Brain pericyte (primary cell): ENCODE results near the gene FGF14.

Source experiments
- DNase-seq: peaks from one replicate; pipeline ENCODE4 v3.0.0-alpha.2; 2012; ENCODE audit warnings: low read depth, low spot score

The FGF14 gene

DNA sequence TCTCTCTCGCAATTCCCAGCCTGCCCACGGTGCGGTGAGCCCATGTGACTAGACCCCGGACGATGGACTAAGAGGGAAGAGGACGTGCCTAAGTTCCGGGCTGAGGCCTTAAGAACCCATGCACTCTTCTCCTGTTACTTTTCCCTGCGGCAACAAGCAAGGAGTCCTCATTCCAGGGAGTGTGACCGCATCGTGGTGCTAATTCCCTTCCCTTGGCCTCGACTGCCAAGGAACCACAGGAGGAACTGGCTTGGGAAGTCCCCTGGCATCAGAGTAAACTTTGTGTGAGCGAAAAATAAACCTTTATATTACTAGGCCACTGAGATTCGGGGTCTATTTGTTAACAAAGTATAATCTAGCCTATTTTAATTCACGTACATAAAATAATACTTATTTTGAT, 34.0 kb downstream of the FGF14 start:
- no peak for DNase-seq

DNA sequence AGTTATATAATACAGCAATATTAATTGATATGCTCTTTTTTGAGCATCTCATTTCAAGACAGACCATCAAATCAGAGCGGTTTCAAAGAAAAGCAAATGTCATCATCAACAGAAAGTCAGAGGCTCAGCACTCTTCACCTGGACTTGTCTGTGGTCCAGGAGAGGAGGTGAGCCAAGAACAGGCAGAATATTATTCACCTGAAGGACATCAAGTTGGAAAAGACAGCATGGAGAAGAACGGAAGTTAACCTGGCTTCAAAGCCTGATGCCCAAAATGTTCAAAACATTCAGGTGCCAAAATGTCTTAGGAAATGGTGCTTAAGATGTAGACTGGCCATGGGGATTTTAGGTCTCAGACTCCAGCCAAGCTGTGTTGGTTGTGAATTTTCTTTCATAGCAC, 40.7 kb downstream of the FGF14 start:
- DNase-seq = no peak

DNA sequence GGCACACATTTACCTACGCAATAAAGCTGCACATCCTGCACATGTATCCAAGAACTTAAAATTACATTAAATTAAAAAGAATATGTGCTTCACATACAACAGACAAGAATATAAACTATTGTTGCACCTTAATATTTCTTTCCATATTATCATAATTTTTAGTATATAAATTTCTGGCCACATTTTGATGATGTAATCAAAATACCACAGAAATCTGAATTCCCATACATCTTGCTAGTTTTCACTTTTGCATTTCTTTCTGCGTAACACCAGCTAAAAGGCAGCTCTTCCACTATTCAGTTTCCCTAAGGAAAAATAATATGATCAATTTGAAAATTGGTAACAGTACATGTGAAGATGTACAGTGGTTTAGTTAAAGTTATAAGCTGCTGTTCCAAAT, 42.6 kb downstream of the FGF14 start:
- no peak for DNase-seq

DNA sequence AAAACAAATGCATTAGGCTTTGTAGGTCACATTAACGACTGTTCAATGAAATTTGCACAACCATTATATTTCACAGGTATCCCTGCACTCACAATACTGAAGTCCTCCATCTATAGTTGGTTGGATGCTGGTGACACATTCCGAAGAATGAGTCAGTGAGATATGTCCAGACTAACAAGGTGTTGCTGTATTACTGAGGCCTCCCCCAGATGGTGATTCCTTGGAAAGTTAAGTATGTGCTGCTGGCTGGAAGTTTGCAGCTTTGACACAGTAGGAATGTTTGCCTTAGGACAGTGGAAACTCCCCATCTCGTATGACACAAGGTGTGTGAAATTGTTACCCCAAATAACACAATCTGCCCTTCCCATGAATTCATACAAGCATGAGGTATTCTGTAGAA, 46.6 kb downstream of the FGF14 start:
- no peak for DNase-seq

DNA sequence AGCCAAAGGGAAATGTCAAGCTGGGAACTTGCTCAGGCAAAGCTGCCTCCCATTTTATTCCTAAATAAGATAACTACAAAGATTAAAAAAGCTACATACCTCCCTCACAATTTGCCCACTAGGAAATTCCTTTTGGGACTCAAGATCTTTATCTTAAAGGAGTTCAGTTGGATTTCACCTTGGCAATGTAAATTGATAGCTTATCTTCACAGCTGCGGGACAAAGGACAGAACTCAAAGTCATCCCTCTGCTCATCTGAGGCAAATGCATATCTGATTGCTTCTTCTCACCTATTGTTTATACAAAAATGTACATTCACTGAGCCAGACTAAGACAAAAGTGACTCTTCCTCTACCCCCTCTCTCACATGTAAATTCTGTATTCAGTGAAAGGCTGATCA, 47.8 kb downstream of the FGF14 start:
- DNase-seq = no peak

DNA sequence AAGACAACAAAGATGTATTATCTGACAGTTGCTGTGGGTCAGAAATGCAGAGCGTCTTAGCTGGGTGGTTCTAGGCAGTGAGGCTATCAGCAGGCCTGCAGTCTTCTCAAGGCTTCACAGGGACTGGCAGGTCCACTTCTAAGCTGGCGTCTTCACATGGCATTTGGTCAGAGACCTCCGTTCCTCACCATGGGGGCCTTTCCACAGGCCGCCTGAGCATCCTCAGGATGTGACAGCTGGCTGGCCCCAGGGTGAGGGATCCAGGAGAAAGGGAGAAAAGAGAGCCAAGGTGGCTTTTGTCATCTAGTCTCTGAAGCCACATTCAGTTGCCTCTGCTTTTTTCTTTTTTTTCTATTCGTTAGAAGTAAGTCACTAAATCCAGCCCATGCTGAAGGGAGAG, 50.3 kb downstream of the FGF14 start:
- DNase-seq = no peak

DNA sequence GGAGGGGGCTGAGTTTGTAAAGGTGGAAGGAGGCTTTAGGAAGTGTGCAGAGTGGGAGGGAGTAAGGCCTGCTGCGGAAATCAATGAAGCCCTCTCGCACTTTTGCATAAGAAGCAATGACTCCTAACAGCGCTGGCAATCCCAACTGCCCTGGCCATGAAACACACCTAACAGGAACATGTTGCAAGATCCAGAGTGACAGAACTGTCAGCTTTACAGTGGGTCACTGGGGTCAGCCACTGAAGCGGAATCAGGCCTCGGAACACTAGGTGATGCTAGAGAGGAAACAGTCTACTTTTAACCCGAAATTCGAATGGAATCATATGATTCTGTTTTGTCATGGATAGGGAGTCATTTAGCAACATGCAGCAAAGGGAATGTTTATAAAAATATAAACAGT, 54.4 kb downstream of the FGF14 start:
- no peak for DNase-seq

DNA sequence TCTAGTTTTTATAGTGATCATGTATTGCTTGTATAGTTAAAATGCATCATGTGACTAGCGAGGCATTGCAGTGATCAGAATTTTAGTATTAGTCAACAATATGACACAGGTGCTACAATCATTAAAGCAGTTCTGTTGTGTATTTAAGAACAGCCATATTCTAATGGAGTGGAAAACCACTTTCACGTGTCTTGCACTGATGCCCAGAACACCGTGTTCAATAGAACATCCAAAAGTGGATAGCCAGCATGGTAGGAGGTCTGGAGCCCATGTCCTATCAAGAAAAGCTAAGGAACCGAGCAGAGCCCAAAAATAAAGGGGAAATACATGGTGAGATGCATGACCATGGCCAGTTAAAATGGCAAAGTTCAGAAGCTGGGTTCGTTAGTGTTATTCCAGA, 55.1 kb downstream of the FGF14 start:
- no peak for DNase-seq

DNA sequence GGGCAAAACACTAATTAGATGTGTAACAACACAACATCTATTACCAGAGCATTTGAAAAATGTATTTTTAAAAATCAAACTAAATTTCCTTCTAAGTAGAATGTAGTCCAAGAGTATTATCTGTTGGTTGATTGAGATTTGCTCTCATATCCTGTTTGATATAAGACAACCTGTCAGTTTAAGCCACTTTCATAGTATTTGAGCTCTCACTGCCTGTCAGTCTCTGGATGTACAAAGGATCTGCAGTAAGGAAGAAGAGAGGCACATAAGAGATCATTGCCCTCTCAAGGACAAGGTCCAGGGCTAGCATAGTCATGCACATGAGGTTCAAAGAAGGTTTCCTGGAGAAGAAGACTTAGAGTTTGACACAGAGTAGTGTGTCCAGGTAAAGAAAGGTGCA, 57.4 kb downstream of the FGF14 start:
- DNase-seq = no peak

DNA sequence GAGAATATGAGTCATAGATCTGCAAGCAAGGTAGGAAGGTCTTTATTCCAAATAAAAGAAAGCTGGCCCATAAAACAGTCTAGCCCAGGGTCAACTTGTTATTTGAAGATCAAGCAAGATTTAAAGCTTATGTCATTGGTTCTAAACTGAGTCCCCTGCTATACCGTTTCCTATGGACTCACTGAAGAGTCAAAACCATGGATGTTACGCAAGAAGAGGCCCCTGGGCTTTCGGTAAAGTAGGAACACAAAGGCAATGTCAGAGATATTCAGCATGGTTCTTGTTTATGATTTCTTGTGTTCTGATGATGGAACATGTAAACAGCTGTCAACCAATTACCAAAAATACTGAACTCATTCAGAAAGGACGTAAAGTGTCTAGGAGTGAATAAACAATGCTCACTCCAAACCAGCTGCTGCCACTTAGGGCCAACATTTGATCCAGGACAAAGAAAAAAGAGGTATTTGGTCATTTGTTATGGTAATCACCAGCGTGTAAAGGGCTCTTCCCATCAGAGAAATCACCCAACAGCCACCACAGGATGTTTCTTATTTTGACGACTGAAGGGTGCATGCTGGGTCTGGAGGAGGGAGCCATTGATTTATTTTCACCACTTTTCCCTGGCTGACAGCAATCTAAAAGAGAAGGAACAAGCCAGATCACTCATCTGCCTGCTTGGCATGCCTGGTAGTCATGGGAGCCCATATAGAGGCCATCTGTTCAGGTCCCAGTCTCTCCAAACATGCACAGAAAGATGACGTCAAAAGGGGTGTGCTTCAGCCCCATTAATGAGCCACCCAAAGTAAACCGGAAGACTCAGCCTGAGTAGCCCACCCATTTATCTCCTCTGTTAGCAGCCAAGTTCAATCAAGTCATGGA, 68.3 kb downstream of the FGF14 start:
- DNase-seq = no peak

DNA sequence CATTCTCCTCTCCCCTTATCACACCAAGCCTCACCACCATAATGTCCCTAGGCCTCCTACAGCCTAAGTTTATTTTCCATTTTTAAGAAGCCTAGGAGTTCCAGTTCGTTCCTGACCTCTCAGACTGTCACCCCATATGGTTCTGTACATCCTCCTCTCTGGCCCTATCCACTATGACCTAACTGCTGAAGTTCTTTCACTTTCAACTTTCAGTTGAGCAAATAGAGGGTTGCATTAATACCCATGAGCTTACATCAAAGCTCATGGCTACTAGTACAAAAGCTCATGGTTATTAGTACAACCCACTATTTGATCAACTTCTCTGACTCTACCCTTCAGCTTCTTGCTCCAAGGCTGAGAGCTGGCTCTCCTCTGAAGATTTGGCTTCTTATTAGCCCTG, 72.9 kb downstream of the FGF14 start:
- DNase-seq = no peak

DNA sequence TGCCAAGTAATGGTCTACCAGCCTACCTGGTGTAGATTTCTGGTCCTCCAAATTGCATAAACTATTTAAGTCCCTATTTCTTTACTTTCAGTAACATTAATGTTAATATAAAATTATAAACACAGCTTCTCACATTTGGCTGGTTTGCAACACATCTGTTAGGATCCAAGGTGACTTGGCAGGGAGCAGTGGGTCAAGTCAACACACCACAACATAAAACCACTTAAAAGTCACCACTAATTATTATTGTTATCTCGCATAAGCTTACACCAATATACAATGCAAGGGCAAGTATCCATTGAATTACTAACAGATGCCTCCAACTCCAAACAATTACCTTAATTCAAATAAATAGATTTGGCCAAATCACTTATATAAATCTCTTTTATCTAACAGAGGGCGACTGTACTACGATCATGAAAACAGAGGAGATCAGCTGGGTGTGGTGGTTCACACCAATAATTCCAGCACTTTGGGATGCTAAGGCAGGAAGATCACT, 74.7 kb downstream of the FGF14 start:
- DNase-seq = no peak

DNA sequence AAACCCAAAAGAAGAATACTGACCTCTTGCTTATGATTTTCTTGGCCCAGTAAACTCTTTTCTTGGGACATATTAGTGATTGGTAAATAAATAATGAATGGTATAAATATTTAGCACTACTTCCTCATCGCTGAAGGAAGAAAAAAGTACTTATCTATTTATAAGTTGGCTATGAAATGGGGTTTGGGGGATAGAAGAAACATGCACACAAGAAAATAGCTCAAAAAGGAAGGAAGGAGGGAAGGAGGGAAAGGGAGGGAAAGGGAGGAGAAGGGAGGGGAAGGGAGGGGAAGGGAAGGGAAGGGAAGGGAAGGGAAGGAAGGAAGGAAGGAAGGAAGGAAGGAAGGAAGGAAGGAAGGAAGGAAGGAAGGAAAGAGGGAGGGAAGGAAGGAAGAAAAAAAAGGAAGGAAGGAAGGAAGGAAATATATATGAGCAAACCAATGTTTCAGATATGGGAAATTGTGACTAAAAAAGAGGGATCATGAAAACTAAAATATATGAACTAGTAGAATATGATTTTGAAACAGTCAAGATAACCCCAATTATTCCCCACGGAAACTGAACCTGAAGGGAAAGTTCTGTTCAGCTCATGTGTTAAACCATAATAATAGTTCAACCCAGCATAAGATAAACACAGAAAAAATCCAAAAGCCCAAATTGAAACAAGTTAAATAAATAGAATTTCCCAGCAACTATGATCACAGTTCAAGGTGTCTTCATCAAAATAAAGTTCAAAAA, 75.3 kb downstream of the FGF14 start:
- DNase-seq = no peak

DNA sequence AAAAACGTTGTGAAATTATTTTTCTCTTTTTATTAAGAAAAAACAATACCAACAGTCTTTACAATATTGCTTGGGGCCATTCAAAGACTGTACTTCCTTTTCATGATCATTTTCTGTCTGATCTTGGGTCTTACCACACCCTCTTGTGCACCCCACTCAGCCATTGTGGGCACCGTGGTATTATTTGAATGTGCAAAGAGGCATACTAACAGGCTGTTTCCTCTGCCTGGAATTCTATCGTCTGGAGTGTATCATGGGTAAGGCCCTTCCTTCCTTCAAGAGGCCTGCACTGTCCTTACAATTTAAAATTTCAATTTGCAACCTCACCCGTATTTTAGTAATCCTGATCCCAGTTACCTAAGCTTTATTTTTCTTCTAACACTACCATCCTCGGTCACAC, 76.5 kb downstream of the FGF14 start:
- no peak for DNase-seq

DNA sequence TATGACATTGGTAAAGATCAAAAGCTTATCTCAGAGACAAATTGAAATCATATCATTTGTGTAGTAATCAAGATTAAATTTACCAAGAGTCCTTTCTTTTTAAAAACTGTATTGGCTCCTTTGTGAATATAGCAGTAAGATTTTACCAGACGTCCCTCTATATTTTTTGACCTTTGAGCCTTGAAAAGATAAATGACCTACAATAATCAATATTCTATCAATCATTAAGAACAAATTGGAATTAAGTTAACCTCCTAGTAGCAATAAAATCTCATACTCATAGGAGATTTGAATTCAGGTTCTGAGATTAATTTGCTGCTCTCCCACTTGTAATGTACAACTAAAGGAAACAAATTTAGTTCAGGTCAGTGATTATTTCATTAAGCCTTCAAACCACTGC, 78.3 kb downstream of the FGF14 start:
- DNase-seq = no peak

DNA sequence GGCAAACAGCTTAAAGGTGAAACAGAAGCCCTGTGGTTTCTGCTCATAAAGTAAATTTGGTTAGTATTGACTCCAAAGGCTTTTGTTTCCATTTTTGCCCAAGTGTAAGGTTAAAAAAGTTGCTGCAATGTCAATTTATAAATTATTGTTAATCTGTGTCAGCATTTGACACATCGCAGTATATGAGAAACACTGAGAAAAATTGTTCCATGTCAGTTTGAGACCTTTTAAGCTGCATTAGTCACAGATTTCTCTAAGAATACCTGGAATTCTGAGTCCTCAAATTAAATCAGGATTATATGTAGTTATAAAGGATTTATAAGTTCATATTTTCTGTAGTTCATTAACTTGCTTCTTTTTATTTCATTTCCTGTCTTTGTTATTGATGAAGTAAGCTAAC, 78.8 kb downstream of the FGF14 start:
- DNase-seq = no peak

DNA sequence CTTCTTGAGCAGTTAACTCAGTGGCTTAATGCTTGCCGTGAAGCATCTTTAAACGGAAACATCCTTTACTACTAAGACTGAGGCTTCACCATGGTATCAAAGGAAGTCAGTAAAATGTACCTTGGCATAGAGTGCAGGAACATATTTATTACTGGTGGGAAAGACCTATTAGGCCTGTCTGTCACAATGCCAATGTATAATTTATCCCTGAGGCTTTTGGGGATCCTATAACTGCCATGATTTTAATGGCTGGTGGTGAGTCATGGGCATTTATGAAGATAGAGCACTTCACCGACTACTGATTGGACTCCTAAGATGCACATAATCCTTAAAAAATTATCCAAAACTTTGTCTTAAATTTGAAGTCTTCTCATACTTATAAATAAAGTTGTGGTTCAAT, 79.6 kb downstream of the FGF14 start:
- DNase-seq = no peak

DNA sequence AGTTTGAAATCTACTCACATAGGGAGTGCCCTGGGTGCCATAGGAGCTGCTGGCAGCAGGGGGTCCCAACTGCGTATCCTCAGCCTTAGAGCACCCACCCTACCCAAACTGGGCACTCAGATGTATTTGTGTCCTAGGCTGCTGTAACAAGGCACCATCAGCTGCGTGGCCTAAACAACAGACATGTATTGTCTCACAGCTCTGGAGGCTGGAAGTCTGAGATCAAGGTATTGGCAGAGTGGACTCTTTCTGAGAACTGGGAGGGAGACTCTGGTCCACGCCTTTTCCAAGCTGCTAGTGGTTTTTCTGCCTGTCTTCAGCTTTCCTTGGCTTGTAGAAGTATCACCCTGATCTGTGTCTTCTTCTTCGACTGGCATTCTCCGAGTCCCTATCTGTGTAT, 83.6 kb downstream of the FGF14 start:
- DNase-seq = no peak

DNA sequence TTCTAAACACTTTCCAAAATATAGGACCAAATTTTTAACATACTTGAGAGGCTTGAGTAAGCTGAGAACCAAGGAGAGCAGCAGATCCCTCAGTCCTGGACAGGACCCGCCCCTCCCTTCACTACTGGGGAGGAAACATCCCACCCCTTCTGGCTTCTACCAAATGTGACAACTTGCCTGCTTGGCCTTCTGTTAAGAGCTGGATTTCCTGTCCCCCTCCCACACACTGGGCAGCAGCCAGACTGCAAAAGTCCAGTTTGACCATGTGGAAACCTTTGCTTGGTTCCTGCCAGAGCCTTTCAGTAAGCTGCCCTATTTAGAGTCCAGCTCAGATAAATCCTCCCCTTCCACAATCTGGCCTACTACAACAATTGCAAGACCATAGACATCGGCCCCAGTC, 84.3 kb downstream of the FGF14 start:
- DNase-seq = no peak

DNA sequence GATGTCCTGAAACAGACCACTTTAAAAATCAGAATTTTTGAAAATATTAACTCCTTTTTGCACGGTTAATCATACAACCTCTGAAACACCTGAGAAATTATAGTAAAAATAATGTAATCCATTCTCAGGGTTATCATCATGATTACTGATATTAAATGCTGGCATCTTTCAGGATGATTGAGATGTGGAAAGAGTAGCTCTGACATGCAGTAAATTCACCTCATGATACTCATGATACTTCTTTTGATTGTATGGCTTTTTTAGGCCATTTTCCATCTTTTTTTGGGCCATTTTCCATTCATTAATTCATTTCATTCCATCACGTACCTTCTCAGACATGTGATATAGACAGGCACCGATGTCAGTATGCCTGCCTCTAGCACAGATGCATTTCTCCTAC, 85.1 kb downstream of the FGF14 start:
- DNase-seq = no peak

DNA sequence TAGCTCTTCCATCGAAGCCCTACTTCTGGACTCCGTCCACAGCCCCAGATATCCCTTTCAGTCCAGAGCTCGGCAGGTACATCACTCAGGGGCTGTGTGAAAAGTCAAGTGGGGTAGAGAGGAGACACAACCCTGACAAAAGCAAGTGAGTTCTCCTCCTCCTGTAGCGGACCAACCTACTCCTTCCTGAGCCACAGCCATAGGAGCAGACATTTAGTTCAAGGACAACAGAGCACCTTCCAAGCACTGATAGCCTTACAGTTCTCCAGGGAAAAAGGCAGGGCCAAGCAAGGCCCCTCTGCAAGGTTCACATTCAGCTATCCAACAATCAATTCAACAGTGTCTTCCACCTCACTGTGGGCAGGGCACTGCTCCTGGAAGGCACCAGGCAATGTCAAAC, 89.0 kb downstream of the FGF14 start:
- no peak for DNase-seq

DNA sequence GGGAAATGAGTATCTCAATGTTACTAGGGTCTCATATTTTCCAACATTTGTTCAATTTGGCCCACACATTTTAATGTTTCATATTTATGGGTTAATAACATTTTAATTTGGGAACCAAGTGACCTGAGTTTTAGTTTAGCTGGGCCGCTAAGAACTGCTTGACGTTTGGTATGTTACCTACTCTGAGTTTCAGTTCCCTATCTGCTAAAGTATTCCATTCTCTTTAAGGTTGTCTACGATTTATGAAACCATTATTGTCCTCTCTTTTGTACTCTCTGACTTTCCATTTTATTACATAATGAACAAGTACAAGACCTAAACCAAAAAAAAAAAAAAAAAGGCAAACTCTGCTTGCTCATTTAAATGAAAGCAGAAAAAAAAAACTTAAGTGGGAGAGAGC, 89.9 kb downstream of the FGF14 start:
- DNase-seq = no peak

DNA sequence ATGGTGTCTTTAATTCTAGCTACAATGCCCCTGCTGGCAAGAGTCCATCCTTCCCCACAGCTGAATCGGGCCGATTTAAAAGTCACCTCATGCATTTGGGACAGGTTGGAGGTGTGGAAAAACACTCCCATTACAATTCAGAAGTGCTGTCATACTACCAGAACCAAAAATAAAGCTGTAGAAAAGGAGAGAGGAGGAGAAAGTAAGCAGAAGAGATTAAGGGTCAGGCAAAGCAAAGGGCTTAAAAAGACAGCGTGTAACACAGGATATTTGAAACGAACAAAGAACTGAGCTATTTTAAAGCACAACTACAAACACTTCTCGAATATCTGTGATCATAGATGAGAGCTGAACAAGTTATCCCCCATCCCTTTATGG, 90.4 kb downstream of the FGF14 start:
- DNase-seq = no peak
